Stimulated activated CD4-positive, alpha-beta T cell treated with anti-CD3 and anti-CD28 coated beads, Interleukin-4, amount 100 ng/mL, for 48 hours (primary cell): Measurements from ENCODE around the gene AREL1.
A peak's percentile ranks its signal among the peaks of the same experiment; 100 is the strongest.

Source experiments
- DNase-seq, 2 donors: peaks; one replicate each; pipeline ENCODE4 v3.0.0-alpha.2; 2020; ENCODE audit warnings: low read depth in 2 of 2

Gene AREL1

DNA sequence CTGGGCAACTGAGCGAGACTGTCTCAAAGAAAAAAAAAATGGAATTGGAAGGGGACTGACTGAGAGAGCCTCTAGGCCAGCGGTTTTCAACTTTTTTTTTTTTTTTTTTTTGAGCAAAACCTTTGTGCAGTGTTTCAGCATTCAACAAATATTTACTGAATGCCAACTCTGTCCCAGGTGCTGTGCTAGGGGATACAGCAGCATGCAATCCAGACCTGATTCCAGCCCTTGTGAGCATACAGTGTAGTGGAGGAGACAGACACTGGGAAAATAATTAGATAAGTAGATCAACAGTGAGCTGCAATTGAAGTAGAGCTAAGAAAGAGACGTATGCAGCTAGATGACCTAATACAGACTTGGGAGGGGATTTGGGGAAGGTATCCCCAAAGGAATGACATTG lies 77.0 kb downstream of the AREL1 start:
- no peak for DNase-seq

DNA sequence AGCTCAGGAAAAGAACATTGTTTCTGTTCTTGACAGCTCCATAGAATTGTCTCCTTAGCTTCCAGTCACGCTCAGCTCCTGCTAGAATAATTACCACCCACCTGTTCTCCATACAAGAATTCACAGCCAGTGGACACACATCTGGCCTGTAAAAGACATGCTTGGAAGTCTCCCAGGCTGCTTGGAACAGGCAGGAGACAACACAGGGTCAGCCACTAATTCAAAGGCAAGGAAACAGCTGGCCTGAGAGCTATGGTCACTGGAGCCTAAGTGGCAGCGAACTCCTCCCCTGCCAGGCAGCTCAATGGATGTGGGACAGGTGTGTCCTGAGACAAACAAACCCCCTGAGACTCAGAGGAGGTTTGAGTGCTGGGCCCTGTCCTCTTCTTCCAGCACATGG lies 77.9 kb downstream of the AREL1 start:
- DNase-seq: no peak

DNA sequence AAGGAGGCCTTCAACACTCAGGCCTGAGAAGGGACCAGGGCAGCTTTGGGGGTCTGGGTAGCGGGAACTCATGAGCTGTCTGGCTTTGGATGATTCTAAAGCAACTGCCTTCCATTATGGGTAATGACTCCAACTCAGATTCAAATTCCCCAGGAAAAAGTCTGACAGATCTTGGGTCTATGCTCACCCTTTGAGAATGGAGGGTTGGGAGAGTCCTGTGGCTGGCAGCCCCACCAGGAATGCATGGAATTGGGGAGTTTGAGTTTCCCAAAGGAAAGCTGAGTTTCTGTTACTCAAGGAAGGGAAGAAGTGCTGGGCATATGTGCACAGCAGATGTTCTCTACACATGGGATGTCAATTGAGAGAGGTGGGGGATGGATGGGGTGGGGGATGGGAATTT lies 78.4 kb downstream of the AREL1 start:
- no peak for DNase-seq

DNA sequence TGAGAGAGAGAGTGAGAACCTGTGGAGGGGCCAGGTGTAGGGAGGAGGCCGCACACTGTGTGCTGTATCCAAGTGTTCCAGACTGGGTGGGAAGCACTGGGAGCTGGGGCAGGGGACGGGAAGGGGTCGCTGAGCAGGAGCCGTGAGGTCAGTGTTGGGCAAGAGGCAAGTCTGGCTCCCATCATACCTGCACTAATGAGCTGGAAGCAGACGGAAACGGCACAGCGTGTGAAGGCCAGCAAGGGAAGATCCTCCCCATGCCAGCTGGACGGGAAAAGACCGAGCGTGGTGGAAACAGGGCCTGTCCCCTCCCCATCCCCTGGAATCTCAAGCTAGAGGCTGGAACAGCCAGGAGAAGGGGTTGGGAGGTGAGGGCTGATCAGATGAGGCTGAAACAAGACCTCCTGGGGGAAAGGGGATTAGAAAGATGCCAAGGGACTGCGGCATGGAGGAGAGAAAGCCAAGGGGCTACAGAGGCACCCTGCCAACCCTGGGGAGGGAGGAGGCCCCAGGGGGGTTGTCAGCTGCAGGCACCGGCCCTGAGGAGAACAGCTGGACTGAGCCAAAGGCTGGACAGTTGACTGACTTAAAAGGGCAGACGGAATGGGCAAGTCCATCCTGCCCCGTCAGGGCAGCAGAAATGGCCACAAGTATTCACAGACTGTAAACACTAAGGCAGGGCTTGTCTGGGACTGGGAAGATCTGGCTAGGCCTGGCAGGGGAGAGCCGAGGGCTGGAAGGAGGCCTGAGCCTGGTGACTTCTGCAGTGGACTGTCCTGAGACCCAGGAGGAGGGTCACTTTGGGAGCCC lies 81.8 kb downstream of the AREL1 start:
- DNase-seq: no peak

DNA sequence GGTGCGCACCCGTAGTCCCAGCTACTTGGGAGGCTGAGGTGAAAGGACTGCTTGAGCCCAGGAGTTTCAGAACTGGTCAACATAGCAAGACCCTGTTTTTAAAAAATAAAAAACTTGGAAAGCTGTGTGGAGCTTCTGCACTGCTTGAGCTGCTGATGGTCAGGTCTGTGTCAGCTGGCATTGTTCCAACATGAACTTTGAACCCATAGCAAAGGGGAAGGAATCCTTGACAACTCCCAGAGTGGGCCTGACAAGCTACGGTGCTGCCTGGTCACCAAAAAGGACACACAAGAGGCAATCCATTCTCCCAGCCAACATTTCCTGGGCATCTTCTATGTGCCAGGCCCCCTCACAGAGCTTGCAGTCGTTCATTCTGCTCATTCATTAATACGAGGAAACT lies 84.5 kb downstream of the AREL1 start:
- no peak for DNase-seq

DNA sequence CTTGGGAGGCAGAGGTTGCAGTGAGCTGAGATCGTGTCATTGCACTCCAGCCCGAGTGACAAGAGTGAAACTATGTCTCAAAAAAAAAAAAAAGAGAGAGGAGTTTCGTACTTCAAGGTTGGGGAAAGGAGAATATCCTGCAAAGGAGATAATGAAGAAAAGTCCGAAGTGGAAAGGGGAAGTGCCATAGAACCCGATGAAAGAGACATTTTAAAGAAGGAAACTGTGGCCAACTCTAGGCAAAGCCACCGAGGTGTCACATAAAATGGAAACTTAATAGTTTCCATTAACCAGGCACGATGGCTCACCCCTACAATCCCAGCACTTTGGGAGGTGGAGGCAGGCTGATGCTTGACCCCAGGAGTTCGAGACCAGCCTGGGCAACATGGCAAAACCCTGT lies 85.8 kb downstream of the AREL1 start:
- no peak for DNase-seq

DNA sequence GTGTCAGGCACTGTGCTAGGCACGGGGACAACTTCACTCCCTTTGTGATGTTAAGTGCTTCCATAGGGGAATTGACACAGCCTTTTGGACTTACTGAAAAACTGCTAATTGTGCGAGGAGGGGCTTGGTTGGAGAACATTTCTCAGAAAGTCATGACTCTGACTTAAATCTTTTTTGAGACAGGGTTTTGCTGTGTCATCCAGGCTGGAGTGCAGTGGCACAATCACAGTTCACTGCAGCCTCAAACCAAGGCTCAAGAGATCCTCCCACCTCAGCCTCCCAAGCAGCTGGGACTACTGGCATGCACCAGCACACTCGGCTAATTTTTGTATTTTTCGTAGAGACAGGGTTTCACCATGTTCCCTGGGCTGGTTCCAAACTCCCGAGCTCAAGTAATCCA lies 90.6 kb downstream of the AREL1 start:
- no peak for DNase-seq

DNA sequence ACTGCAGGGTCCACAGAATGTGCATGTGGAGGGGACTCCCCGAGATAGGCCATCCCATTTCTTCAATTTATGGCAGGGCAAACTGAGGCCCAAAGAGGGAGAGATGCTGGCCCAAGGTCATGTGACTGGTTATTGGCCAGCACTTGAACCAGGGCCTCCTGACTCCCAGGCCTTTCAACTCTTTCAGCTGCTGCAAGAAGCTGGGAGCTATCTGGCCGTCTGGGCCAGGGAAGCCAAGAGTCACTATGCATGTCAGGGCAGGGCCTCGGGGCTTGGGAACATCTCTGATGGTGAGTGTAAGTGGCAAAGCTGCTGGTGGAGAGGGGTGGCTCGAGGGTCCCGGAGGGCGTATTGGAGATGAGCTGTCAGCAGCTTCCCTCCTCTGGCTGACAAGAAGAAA lies 91.3 kb downstream of the AREL1 start:
- DNase-seq: no peak

DNA sequence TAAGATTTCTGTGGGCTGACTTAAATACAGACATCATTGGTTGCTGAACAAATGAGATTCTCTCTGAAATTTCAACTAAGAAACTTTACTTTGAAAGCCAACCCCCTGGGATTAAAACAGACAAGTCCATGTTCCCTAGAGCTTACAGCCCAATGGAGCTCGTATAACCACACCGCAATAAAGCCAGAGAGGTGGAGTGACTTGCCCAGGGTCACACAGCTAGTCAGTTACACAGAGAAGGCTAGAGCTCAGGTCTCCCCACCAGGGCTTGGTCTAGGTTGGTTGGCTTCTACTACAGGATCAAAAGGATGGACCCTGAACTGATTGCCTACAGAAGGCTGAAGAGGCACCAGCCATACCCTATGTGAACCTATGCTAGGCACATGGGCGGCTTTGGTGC lies 92.0 kb downstream of the AREL1 start:
- DNase-seq: no peak

DNA sequence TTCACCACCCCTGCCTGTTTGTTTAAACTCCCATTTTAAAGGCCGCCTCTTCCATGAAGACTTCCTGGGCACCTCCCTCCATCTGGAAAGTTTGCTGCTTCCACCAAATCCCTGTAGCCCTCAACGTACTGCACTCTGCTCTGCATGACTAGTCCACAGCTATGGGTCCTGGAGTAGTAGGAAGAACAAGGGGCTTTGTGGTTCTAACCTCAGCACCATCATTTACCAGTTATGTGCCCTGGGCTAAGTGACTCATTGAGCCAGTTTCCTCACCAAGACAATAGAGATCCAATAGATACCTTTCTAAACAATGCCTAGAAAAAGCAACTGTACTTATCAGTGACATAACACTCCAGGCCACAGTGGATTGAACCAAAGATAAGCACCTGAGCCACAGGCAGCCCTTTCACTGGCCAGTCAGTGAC lies 92.4 kb downstream of the AREL1 start:
- peak in 1 of 2 donors; percentile 20 for DNase-seq

DNA sequence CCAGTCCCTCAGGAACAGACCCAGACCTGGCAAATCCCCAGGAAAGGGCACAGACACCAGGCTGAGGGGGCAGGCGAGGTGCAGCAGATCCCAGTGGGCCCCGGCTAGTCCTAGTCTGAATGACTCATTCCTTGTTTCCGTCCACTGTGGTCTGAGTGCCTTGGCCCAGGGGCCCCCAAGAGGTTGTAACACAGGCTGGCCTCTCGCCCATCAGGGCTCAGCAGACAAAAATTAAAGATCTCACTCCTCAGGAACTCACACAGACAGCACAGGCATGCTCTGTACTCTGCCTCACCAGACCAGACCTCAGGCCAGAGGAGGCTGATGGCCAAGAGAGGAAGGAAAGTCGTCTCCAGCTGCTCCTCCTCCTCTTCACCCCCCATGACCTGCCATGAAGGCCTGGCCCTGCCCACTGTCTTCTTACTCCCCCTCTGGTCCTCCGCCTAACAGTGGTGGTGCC lies 93.2 kb downstream of the AREL1 start:
- no peak for DNase-seq

DNA sequence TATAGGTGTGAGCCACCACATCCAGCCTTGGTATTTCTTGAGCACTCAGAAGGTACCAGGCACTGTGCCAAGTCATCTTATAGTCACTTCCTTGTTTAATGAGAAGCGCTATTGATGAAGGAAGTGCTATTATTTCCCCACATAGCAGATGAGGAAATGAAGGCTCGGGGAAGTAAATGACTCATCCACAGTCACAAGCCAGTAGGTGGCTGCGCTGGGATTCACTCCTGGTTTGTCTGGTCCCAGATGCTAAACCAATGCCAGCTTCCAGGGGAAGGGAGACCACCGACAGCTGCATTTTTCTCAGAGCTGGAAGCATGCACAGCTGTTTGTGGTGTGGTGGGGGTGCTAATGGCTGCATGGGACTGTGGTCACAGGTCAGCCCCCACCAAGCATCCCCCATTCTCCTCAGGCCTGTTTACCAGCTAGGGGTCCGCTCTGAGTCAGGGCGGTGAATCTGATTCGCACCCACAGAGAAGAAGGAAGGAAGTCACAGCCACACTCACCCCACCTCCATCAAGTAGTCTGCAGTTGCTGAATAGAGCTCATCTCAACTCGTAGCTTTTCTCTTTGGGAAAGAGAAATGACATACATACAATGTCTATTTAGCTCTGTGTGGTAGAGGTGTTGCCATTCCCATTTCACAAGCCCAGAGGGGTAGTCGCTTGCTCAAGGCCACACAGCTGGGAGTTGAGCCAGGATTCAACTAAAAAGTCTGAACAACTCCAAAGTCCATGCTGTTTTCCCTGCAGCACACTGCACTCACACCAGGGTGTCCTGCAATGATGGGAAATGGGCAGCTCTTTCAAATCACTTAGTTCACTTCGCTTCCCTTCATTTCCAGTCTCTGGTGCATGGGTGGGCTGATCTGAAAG lies 94.6 kb downstream of the AREL1 start:
- DNase-seq: peak; percentile 27 to 34

DNA sequence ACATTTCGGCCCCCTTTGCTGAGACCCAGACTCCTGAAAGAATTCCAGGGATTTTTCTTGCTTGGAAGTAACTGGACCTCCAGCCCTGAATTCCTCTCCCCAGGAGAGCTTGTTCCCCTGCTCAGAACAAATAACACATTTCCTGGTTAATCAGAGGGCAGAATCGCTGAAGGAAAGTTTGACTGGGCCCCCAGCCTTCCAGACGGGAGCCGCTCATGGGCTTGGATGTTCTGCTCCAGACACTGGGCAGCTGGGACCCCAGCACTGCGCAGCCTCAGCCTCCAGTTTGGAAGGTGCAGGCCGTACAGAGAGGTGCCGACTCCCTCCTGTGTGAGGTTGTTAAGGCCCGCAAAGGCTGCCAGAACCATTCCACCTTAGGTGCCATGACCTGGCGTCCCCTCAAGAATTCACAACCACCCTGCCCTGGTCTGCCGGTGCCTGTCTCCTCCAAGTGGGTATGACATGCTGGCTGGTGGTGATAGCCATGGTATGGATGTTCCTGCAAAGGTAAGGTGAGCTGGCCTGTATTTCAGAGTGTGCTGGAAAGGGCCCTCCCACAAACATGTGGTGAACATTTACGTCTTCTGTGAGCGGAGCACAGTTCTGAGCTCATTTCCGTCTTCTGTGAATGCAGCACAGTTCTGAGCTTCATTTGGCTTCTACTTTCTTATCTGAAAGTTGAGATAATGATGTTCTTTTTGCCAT lies 95.7 kb downstream of the AREL1 start:
- DNase-seq: no peak

DNA sequence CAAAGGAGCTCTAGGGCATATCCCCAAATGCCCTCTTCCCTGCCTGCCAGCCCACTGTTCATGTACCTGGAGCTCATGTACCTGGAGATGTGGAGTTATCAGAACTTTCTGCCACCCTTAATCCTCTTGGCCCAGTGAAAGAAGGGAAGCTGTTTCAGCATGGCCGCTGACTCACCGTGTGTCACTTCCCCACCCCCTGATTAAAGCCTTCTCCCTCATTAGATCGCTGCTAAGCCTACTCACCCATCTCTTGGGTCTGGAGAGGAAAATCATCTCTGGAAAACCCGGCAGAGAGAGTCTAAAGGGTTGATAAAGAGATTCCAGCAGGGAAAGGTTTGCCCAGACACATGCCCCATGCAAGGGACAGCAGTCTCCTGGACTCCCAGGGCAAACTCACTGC lies 96.4 kb downstream of the AREL1 start:
- peak; percentile 14 to 19 for DNase-seq

DNA sequence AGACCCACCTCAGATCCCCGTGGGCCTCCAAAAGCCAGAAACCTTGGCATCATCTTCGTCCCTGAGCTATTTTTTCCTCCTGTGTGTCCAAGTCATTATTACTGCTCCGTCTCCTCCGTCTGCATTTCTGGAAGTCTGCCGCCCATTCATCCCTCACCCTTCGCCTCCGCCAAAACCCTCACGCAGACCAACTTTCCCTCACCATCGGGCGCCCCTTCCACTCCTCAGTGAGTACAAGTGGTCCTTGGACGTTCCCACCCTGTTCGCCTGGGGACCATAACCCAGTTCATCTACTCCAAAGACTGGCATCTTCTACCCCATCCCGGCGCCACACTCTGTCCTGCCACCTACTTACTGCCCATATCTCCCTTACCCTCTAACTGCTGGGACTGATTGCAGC lies 97.1 kb downstream of the AREL1 start:
- DNase-seq: no peak

DNA sequence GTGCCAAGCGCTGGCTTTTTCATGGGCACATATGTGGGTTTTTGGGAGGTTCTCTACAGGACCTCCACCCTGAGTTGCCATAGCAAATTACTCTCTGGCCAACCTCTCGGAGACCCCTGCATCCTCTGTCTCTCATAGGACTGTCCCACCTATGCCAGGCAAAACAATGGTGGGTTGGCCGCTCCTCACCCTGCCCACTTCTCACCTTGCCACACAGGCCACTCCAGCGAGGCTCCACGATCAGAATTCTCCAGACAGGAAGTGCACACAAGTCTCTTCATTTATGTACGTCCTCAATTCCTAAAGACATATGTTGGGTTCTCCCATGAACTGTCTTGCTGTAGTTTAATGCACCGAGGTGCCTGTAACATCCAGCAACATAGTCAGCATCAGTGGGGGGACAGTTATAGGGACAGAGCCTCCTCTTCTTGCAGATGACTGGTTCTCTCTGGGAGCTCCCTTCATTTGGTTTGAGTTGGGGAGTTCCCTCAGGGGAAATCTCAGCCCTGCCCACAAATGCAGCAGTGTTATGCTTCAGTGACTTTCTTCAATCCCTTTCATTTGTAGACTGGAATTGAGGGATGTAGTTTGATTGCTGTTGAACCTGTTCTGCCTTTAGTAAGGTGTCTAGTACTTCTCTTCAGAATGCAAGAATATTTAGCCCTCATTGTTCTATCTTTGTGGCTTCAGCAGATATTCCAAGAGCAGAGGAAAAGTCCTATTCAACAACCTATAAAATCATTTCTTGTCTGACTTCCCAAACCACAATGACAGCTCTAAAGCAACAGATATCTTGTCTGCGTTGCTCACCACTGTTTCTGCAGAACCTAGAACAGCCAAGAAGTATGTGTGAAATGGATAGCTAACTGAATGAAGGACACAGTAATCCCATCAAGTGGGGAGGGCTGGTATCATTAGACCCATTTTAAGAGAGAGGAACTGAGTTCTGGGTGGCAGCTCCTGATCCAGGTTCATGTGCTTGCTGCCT lies 98.1 kb downstream of the AREL1 start:
- DNase-seq: no peak

DNA sequence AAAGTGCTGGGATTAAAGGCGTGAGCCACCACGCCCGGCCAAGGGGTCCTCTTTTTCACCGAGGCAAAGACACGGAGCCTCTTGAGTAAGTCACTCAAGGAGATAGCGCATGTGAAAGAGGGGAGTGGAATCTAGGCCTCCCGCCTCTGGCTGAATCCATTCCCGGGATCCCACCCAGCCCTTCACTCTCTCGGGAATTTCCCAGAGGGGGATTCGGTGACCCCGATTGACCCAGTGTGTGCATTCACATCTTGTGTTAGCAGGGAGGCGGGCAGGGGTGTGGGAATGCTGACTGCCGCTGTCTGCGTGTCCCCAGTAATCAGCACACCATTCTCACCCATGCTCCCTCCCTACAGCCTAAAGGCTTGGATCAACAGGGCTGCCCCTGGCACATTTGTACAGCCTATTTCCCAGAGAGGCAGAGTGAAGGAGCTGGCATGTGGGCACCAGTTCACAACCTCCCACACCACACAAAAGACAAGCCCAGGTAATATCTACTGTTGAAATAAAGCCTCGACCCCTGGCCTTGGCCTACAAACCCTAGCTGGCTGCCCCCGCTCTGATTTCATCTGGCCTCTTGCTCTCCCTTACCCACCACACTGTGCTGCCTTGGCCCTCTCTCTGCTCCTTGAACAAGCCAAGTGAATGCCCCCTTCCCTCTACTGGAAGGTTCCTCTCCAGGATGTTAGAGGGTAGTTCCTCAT lies 99.5 kb downstream of the AREL1 start:
- DNase-seq: no peak

DNA sequence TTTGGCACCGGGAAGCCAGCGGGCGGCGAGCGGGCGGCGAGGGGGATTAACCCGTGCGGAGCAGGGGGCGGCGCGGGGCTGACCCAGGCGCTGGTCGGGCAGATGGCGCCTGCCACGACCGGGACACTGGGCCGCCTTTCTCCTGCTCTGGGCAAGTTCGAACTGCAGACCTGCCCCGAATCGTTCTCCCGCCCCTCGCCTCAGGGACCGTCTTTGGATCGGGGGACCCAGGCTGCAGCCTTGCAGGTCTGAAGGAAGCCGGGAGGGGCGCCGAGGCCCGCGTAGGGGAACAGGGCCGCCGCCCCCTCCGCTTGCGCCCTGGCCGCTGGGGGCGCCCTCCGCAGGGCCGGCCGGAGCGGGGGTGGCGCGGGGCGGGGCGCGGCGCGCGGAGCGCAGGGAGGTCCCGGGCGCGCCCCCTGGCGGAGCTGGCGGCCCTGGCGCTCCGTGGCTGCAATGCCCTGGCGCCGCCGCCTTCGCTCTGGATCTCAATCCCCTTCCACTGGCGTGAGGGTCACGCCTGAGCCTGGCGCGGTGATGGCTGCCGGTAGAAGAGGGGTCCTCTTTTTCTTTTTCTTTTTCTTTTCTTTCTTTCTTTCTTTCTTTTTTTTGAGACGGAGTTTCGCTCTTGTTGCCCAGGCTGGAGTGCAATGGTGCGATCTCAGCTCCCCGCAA lies 100.4 kb downstream of the AREL1 start:
- peak; percentile 80 to 81 for DNase-seq

DNA sequence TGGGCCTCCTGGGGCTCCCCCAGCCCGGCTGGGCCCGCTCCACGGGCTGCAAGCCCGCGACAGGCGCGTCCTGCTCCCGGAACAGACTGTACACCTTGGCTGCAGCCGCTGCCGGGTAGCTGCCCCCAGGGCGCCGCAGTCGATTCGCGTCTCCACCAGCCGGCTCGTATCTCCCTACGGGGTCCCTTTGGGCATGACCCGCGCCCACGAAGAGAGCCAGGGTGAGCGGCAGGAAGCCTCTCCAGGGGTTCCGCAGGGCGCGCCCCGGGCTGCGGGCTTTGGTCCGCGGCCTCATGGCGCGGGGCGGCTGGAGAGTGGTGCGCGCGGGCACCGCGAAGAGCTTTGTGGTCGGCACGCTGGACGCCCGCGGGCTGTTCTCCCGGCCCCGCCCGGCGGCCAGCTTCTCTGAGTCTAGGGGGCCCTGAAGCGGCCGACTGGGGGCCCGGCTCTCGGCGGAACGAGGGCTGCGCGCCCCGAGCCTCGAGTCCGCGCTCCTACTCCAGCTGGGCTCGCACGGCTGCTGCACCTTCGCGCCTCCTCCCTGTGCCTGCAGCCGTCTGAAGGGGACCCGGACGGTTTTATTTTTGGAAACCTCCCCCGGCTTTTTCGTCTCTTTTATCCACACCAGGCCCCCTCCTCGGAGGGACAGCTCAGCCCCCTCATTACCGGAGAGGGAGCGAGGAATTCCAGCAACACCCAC lies 101.1 kb downstream of the AREL1 start, which contains the start of gene LTBP2:
Gene LTBP2 (minus strand): TSS at position 588 of the 700 bp plus-strand sequence. CDS start 293 bp downstream, at position 295.
- peak in 1 of 2 donors; percentile 8 for DNase-seq
